SHP77 treated with DMSO at 0.1 percent for 48 hours (cell line): ENCODE results near the gene NFASC.

Experiments used
- DNase-seq: peaks from one replicate; lab custom pipeline; 2025; lab: John Stamatoyannopoulos, UW

The NFASC gene

DNA sequence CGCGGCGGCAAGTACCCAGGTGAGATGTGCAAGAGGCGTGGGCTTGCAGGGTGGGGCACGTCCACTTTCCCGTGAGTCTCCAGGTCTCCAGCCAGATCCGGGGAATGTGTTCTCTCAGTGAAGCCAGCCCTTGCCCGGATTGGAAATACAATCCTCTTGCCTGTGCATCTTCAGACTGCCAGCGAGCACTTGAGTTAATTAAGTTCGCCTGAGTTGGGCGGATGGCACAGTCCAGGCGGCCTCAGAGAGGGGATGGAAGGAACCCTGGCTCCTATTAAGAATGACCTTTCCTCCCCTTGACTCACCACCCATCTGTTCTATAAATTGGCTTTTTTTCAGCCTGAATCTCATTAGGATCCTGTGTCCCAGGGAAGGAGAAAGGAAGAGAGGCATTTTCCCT, 139.0 kb downstream of the NFASC start:
- no peak for DNase-seq

DNA sequence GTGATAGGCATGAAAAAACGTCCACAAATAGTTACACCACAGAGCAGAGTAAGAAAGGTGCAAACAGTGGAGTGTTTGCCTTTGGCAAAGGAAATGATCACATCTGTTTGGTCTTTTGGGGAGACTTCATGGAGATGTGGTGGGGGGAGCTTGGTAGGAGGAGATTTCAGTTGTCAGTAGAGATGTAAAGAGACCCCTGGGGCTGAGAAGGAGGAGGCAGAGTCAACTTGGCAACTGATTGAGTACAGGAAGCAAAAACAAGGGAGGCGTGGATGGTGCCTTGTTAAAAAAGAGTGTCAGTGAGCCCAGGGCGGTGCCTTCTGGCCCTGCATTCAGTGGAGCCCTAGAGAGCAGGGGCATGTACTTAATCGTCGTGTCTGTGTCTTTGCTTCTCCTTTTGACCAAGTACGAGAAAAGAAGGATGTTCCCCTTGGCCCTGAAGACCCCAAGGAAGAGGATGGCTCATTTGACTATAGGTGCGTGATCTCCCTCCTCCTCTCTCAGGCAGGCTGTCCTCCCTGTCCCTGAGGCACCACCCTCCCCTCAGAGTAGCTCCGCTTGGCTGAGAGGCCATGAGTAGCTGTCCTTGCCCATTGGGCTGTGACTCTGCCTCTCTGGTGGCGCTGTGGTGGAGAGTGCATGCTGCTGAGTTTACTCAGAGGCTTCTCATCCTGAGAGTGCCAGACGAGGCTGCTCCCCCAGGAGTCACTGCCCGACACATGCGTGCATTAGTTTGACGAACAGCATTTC, 141.9 kb downstream of the NFASC start:
- no peak for DNase-seq

- no peak for DNase-seq
Observed at GRCh38 chr1:205013683-205014367, 143.2 kb downstream of the NFASC start.

DNA sequence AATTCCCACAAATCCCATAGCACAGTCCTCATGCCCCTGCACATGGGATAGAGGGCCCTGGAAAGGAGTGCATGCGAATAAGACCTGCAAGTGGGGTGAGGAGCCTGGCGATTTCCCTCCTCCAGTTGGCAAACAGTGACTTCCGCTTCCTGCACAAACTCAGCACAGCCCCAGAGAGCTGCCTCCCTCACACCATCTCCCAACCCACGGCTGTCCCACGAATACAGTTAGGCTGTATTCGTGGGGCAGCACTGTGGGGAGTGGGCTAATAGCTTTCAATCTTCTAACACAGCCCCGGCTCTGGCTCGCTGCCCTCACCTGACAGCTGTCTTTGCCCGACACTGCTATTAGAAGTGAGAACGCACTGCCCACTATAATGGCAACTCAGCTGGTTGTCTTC, 144.1 kb downstream of the NFASC start:
- no peak for DNase-seq

DNA sequence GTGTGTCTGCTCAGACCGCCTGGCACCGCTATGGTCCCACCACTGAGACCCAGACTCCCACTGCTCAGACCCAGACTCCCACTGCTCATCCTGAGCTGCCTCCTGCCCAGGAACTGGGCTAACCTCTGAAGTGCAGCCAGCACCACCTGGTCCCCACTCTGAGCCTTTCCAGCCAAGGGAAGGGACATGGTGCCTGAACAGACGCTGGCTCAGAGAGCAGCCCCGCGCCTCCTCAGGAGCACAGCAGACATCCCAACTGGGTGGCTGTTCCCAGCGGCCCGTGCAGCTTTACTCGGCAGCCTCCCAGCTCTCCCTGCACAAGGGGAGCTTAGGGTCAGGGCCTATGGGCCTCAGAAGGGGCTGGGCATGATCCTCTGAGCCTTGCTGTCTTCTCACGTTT, 144.6 kb downstream of the NFASC start:
- DNase-seq = no peak

- no peak for DNase-seq
Observed at GRCh38 chr1:205016075-205016474, 145.4 kb downstream of the NFASC start.

GRCh38 chr1:205016584-205016983, 145.9 kb downstream of the NFASC start:
- DNase-seq = no peak

- no peak for DNase-seq
Observed at GRCh38 chr1:205017001-205017400, 146.3 kb downstream of the NFASC start.

DNA sequence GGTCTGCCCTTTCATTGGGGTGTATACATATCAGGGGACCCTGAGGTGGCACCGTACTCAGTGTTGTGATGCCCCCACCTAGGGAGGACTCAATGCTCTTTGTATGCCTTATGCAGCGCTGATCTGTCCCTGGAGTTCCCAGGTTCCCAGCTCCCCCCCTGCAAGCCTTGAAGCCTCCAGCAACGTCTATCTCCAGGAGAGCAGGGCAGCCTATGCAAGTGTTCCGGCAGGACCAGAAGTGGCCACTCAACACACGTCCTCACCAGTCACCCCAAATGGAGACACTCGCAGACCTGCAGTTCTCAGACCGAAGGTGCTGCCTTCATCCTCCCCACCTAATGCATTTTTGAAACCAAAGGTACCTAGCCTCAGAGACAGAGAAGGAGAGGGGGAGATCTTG, 147.1 kb downstream of the NFASC start:
- no peak for DNase-seq

DNA sequence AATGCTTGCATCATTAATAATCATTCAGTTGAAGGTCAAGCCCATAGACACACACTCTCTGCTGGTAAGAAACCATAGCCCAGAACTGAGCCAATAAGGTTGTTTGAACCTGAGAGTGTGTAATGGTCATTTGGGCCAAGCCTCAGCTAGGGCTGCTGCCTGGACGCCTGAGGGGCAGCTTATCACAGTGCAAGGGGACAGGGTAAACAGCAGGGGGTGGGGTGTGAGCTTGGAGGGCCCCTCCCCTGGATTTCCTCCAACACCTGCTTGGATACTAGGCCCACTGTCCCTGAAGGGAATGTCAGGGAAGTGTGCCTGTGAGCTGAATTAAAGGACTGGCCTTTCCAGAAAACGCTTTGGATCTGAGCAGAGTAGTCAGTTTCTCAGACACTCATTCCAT, 147.7 kb downstream of the NFASC start:
- DNase-seq = no peak

GRCh38 chr1:205020466-205020865, 149.8 kb downstream of the NFASC start:
- no peak for DNase-seq

DNA sequence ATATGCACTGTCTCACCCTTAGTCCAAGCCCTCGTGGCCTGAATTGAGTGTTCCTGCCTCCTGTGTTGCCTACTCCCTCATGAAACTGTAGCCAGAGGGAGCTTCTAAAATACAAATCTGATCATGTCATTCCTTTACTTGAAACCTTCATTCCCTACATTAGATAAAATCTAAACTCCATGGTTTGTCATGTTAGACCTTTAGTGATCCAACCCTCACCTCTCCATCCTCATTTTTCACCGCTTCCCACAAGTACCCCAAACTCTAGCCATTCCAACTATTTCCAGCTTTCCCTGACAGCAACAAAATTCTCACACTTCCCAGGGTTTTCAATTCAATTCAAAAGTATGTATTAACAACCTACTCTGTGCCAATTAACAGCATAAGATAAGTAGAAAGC, 154.0 kb downstream of the NFASC start:
- no peak for DNase-seq

GRCh38 chr1:205025239-205025638, 154.6 kb downstream of the NFASC start:
- DNase-seq = no peak

GRCh38 chr1:205026181-205026580, 155.5 kb downstream of the NFASC start:
- DNase-seq = no peak

GRCh38 chr1:205028390-205028789, 157.7 kb downstream of the NFASC start:
- DNase-seq = no peak

DNA sequence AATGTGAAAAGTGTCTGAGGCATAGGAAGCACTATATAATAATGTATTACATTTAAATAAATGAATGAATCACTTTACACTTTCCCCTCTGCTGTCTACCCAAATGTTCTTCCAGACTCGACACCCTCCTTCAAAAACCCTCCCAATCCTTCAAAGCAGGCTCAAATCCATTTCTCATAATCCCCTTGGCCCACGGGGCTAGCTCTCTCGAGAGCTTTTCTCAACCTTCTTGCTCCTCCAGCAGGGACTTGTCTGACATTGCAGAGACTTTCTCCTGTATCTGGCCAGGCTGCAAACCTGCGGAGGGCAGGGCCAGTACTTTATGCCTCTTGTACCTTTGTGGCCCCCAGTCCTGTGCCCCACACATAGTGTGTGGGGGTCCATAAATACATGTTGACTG, 158.3 kb downstream of the NFASC start:
- DNase-seq = no peak

DNA sequence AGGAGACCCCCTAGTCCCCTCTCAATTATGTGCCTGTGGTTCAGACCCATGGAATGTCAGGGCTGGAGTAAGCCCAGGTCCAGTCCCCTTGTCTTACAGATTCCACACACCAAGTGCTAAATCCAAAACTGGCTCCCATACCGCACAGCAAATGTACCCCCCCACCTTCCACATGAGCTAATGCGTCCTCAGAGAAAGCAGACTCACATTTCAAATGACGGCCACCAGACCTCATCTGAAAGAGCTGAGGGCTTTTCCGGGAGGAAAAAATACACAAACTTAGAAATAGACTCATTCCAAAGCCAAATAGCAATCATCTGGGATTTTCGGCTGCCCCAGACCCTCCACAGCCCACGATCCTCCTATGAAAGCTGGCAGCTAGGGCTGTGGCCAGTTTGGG, 159.6 kb downstream of the NFASC start:
- no peak for DNase-seq

- DNase-seq = no peak
Observed at GRCh38 chr1:205030896-205031295, 160.2 kb downstream of the NFASC start.

DNA sequence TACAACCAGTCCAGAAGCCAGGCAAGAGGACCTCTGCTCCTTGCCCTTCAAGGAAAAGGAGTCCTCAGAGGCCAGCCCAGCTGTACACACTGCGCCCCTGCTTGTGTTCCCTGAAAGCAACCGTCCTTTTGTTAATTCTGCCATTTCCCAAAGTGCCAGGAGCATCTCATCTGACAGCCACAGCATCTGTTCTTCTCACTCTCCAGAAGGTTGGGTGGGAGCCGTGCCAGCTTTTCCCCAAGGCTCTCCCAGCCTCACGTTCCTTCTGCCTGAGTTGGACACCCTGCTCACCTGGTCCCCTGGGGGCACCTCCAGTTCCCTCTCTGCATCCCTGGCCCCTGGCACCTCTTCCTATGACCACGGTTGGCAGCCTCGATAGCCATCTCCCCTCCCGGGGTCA, 161.8 kb downstream of the NFASC start:
- DNase-seq = no peak

DNA sequence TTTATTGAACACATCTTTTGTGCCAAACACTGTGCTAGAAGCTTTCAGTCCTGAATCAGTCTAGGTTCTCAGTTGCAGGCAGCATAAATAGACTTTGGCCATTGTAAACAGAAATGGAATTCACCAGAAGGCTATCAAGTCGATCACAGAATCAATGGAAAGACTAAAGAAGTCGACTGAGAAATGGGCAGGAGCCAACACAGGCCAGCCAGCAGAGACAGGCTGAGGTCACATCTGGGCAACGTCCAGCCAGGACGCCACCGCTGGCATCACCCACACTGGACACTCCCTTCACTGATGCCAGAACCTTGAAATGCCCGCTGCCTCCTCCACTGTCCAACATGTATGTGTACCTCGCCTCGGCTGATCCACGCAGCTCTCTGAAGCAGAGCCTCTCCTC, 166.9 kb downstream of the NFASC start:
- DNase-seq = no peak

DNA sequence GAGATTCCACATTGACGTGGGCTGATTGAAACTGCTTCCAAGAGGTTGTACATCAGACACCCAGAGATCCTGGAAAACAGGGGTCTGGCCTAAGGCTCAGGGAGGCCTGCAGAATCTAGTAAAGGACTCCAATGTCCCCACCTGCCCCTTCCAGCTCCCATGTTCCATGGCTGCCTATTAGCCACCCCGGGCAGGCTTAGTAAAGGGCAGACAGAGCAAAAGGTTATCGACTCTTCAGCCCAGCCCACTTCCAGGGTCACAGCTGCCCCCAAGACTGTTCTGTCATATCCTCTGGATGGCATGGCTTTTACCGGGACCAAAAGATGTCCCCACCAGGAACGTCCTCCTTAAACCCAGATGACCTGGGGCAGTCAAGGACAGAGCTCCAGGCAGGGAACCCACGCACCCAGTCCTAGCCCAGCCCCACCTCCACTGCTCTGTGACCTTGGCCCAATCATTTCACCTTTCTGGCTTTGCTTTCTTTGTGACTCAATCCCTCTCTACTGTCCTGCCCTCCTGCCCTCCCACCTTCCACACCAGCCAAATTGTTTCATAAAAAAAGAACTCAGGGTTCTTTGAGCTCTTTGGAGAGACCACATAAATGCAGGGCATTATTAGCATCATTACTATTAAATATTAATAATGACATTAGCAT, 167.6 kb downstream of the NFASC start:
- no peak for DNase-seq

DNA sequence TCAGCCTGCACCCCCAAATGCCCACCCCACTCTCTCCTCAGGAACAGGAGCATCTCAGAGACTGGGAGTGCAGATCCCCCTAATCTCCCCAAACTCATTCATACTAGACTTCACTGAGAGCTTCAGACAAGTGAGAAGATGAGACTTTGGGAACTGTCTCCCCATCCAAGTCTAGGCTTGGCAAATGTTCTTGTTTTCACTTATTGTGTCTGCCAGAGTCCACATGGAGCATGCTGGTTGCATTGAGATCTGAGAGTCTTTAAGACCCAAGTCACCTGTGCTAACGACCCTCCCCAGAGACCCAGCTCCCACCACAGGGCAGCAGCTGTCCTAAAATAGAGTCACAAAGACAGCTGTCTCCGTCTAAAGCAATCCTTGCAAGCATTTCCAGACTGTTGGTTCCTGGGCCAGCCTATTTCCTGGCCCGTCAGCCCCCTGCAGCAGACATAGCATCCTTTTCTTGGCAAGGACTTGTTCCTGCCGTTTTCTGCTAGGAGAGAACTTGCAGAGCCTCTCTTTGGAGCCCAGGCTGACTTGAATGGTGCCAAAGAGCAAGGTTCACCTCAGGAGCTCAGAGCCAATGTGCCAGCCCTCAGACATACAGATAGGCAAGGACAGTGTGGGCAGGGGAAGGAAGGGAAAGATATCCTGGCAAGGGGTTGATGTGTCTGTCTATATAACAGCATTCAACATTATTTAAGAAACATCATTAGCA, 170.5 kb downstream of the NFASC start:
- DNase-seq = no peak
